Measurements from ENCODE around the gene WWOX.
A peak's percentile ranks its signal among the peaks of the same experiment; 100 is the strongest.
"Not testable (repeated sequence)": the region's sequence is repeated elsewhere in the genome, so short reads cannot be mapped to it uniquely, and the experiment has no call there.

WWOX gene

GRCh38 chr16:79013930-79014660 lies 914.6 kb downstream of the WWOX start:
- DNase-seq: no peak

- DNase-seq: no peak
Observed at GRCh38 chr16:79018650-79019429, 919.4 kb downstream of the WWOX start.

GRCh38 chr16:79019431-79019830 lies 920.0 kb downstream of the WWOX start:
- no peak for DNase-seq

GRCh38 chr16:79021991-79022630 lies 922.7 kb downstream of the WWOX start:
- no peak for DNase-seq

GRCh38 chr16:79026117-79026516 lies 926.7 kb downstream of the WWOX start:
- DNase-seq: no peak

- no peak for DNase-seq
Observed at GRCh38 chr16:79036541-79036940, 937.1 kb downstream of the WWOX start.

GRCh38 chr16:79037521-79038373 lies 938.3 kb downstream of the WWOX start:
- DNase-seq: no peak

- no peak for DNase-seq
Observed at GRCh38 chr16:79041206-79041605, 941.8 kb downstream of the WWOX start.

- no peak for DNase-seq
Observed at GRCh38 chr16:79042141-79042540, 942.7 kb downstream of the WWOX start.

GRCh38 chr16:79042886-79043285 lies 943.4 kb downstream of the WWOX start:
- peak in 1 of 2 donors; percentile 61 for DNase-seq

GRCh38 chr16:79045191-79045590 lies 945.7 kb downstream of the WWOX start:
- DNase-seq: no peak

- DNase-seq: peak in 1 of 2 donors; percentile 49
Observed at GRCh38 chr16:79047337-79047736, 947.9 kb downstream of the WWOX start.

GRCh38 chr16:79049040-79049439 lies 949.6 kb downstream of the WWOX start:
- no peak for DNase-seq

GRCh38 chr16:79050063-79050462 lies 950.6 kb downstream of the WWOX start:
- no peak for DNase-seq

GRCh38 chr16:79051313-79051712 lies 951.9 kb downstream of the WWOX start:
- no peak for DNase-seq

- not testable (repeated sequence) for DNase-seq
Observed at GRCh38 chr16:79052198-79052597, 952.7 kb downstream of the WWOX start.

GRCh38 chr16:79053577-79053976 lies 954.1 kb downstream of the WWOX start:
- DNase-seq: no peak

GRCh38 chr16:79054211-79054984 lies 954.9 kb downstream of the WWOX start:
- no peak for DNase-seq

GRCh38 chr16:79055251-79055970 lies 956.0 kb downstream of the WWOX start:
- no peak for DNase-seq

- no peak for DNase-seq
Observed at GRCh38 chr16:79061181-79061580, 961.7 kb downstream of the WWOX start.

- DNase-seq: no peak
Observed at GRCh38 chr16:79062336-79062735, 962.9 kb downstream of the WWOX start.
